GM19324 (cell line): ENCODE measurements around the gene SULT2B1.
A peak's percentile ranks its signal among the peaks of the same experiment; 100 is the strongest.

ENCODE experiments used
- ATAC-seq: cut with Tn5 transposase; IDR thresholded peaks from one replicate; pipeline ENCODE4 v1.9.1; 2021; ENCODE audit warnings: mild to moderate bottlenecking, moderate library complexity; ENCODE audit not compliant: unreplicated experiment, low FRiP score

Gene SULT2B1

DNA sequence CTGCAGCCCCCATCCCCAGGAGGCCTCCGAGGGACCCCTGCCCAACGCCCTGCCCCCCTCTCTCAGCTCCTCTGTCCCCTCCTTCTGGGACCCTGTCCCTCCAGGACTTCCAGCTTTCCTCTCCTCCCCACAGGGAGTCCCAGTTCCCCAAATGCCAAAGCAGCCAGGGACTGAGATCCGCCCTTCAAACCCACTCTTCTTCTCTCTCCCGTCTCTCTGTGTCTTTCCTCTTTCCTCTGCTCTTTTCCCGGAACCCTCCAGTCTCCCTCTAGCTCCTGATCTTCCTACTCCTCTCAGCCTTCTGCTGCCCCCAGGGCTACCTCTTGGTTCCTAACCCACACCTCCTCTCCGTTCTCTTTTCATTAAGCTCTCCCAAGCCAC is 93.6 kb downstream of the SULT2B1 start:
- no peak for ATAC-seq

DNA sequence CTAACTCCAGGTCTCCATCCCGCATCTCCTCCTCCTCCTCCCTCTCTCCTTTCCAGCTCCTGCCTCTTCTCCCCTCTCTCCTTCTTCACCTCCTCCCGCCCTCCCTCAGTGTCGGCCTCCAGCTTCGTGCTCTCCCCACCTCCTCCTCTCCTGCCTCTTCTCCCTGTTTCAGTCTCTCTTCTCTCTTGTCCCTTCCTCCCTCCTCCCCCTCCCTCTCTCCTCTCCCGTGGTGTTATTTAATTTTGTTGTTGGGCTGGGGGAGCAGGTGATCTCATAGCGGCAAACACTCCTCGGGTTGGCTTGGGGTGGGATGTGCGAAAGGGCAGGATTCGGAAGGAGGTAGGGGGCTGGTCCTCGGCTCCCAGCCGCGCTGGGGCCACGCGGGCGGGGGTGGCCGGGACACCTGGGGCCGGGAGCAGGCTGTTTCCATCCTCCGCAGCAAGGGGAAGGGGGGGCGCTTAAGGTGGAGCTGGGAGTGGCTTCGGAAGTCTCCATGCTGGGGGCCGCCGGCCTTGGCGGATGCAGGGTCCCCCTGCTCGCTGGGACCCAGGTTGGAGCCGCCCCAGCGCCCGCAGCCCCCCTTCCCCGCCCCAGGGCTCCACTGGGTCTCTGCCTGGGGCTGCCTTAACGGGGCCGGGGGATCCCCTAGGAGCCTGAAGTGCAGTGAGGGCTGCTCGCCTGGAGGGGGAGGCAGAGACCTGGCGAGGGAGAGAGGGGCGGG is 94.2 kb downstream of the SULT2B1 start, which contains the start of gene CA11:
Gene CA11, minus strand, starts transcription at position 187 of the 721 bp plus-strand sequence. CDS start 555 bp downstream, outside the sequence.
- peak; percentile 63 for ATAC-seq

DNA sequence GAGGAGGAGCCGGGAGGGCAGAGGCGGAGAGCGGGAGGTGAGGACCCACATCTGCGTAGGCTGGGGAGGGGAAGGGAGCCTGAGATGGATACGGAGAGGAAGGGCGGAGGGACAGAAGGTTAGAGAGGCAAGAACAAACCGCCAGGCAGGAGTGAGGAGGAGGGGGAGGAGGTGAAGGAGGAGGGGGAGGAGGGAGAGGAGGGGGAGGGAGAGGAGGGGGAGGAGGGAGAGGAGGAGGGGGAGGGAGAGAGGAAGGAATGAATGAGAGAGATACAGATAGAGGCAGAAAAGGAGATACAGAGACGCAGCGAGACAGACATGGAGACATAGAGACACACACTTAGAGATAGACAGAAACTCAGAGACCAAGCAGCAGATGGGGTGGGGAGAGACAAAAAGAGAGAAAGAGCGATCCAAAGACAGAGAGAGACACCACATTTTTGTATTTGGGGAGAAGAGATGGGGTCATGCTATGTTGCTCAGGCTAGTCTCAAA is 94.8 kb downstream of the SULT2B1 start:
- ATAC-seq = no peak

DNA sequence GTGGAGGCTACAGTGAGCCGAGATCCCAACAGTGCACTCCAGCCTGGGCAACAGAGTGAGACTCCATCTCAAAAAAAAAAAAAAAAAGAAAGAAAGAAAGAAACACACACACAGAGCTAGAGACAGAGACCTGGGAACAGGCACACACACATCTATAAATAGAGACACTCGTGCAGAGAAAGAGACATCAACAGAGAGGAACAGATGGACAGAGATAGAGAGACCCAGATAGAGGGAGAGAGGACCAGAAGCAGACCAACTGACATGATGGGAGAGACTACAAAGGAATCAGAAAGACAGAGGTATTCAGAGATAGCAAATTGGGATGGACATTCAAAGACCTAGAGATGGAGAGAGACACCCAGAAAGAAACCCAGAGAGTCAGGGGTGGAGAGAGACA is 96.2 kb downstream of the SULT2B1 start:
- no peak for ATAC-seq
